Measurements from ENCODE around the gene NIFK.
"Not testable (repeated sequence)": the region's sequence is repeated elsewhere in the genome, so short reads cannot be mapped to it uniquely, and the experiment has no call there.

NIFK gene

DNA sequence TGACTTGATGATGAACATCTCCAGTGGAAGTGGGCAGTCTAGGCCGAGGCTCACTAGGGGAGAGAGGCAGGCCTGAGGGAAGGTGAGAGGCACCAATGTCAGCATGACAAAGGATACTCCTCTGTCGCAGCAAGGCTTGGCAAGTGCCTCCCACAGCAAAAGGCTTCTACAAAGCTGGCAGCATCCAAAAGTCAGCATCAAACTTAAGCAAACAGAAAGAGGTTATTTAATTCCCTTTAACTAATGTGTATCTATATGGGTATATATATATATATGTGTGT, 41.6 kb downstream of the NIFK start:
- no peak for DNase-seq (ENCODE audit: low read depth in 2 of 2)

DNA sequence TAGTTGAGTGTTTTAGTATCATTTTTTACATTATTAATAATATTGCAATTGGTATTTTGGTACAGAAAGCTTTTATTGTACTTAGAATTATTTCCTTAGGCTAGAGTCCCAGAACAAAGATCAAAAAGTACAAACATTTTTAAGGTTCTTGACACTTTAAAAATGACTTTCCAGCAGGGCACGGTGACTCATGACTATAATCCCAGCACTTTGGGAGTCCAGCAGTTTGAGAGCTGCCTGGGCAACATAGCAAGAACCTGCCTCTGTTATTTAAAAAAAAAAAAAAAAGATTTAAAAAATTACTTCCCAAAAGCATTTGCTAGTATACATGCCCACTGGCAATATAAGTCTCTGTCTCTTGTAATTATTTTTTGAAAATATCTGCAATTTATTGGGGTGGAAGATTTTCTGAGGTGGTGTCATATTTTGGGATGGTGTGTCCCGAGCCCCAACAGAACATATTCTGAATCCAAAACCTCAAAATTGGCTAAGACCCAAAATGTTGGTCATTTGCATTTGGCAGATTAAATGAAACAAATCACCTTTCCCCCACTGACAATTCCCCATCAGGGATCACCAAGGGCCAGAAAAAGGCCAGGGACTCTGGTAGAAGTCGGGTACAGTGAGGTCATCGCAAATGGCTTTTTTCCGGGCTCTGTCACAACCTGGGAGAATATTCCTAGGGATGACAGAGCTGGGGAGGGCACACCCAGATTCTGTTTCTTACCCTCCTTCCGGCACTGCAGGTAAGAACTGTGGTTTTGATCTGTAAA, 42.1 kb downstream of the NIFK start:
- no peak for DNase-seq (ENCODE audit: low read depth in 2 of 2)

DNA sequence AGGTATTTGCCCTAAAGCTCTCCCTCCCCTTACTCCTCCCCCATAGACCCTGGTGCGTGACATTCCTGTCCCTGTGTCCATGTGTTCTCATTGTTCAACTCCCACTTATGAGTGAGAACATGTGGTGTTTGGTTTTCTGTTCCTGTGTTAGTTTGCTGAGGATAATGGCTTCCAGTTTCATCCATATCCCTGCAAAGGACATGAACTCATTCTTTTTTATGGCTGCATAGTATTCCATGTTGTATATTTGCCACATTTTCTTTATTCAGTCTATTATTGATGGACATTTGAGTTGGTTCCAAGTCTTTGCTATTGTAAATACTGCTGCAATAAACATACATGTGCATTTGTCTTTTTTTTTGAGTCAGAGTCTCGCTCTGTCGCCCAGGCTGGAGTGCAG, 46.1 kb downstream of the NIFK start:
- not testable (repeated sequence) for DNase-seq (ENCODE audit: low read depth in 2 of 2)

DNA sequence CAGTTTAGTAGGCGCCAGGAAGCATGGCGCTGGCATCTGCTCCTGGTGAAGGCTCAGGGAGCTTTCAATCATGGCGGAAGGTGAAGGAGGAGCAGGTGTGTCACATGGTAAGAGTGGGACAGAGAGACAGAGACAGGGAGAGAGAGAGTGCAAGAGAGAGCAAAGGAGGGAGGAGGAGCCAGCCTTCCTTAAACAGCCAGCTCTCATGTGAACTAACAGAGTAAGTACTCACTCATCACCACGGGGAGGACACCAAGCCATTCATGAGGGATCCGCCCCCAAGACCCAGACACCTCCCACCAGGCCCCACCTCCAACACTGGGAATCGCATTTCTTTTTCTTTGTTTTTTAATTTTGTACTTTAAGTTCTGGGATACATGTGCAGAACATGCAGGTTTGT, 46.6 kb downstream of the NIFK start:
- no peak for DNase-seq (ENCODE audit: low read depth in 2 of 2)

DNA sequence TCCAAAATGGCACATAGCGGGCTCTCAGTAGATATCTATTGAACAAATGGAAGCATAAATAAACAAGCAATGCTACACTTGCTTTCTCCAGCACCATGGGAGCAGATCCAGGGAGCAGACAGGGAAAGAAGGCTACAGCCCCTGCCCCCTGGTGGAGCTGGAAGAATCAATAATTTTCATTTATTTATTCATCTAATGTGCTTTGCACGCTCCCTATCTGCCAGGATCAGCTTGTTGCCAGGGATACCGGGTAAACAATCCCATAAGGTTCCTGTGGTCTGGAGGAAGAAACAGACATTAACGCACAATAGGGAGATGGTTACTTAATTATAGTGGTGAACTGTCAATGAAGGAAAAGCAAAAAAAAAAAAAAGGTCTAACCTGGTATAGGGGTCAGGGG, 47.3 kb downstream of the NIFK start:
- DNase-seq (ENCODE audit: low read depth in 2 of 2) = no peak

DNA sequence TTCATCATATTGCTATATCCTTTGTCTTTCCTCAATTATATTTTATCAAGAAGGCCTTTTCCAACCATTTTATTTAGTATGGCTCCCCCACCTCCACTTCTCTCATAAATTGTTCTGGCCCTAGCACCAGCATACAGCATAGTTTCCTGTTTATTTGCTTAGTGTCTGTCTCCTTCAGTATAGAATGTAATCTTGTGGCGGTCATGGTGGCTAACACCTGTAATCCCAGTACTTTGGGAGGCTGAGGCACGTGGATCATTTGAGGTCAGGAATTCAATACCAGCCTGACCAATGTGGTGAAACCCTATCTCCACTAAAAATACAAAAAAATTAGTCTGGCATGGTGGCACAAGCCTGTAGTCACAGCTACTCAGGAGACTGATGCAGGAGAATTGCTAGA, 47.9 kb downstream of the NIFK start:
- no peak for DNase-seq (ENCODE audit: low read depth in 2 of 2)

DNA sequence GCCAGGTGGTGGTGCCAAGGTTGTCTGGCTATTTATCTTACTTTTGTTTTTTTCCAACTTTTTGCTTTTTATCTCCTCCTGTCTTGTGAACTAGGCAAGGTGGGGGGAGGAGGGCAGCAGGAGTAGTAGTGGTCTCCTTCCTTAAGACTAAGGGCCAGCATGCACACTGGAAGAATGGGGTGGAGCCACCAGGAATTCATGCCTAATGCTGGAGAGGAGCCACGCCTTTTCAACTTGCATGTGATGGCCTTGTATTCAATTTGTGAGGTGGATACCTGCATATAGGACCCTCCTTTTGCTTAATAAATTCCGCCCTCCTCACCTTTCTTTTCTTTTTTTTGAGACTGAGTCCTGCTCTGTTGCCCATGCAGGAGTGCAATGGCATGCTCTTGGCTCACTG, 49.8 kb downstream of the NIFK start:
- DNase-seq (ENCODE audit: low read depth in 2 of 2) = no peak

DNA sequence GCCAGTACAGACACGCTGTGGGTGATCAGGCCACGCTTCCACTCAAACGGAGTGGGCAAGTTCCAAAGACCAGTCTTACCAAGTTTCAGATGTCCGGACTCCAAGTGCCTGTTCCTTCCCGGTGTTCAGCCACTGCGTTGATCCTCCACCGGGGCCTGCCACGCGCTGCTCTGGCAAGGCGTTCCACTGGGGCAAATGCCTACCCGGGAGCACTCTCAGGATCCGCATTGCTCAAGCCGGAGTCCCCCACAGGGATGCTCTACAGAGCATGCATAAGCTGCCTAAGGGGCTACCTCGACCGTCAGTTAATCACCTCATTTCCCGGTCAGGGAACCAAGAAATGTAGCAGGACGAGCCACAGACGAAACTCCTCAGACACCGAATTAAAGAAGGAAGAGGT, 50.5 kb downstream of the NIFK start:
- DNase-seq (ENCODE audit: low read depth in 2 of 2) = no peak

DNA sequence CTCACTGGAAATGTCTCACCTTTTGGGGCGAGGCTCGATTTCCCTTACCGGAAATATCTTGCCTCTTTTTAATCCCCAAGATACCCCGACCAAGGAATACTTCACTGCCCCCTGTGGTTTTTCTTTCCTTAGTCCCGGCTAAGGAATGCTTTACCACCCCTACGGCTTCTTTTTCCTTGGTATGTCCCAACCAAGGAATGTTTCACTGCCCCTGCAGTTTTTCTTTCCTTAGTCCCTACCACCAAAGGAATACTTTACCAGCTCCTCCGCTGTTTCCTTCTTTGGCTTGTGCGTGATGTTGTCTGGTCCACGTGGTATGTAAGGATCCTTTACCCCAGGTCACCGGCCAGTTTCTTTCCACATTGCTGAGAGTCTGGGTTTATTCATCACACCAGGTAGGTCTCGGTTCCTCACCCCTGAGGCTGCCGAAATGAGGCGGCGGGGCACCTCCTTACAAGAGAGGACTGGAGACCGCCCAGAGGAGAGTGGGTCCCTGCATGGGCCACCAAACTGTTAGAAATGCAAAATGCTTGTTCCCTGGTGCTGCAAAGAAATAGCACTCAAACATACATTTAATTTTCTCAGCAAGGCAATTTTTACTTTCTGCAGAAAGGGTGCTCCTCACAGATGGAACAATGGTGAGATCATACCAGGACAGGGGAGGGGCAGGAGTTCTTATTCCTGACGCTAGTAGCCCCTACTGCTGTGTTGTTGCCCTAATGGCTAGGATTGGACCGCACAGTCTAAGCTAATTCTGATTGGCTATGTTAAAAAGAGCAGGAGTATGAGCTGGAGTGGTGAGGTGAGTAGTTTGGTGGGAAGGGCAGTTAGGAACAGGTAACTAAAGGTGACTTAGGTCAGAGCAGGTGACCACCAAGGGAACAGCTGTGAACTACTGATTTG, 54.0 kb downstream of the NIFK start:
- no peak for DNase-seq (ENCODE audit: low read depth in 2 of 2)

DNA sequence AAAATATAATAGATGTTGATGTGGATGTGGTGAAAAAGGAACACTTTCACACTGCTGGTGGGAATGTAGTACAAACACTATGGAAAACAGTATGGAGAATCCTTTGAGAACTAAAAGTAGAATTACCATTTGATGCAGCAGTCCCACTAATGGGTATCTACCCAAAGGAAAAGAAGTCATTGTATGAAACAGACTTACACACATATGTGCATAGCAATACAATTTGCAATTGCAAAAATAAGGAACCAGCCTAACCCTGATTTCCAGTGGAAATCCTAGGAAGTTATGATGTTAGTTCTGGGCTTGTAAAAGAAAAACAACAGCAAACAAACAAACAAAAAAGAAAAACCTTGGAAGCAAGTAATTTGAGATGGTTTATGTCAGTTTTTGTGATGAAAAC, 58.8 kb downstream of the NIFK start:
- DNase-seq (ENCODE audit: low read depth in 2 of 2) = no peak

Measured in stimulated activated CD4-positive, alpha-beta T cell treated with anti-CD3 and anti-CD28 coated beads, Interleukin-12 subunit alpha, Interleukin-12 subunit beta, amount 100 ng/mL, for 24 hours (primary cell).